SK-N-SH (cell line): ENCODE measurements around the gene IQSEC1. TPM values are rescaled to one million over a fixed set of nuclear protein-coding genes. Genes with fewer than 3 reads are reported as not detected.

ENCODE experiments used
- CTCF ChIA-PET: fragments of 300-600, 350-600 bp; formaldehyde crosslinking; extraction: SDS; loops from one replicate; lab custom pipeline; 2021; lab: Yijun Ruan, JAX
- POLR2A ChIA-PET: fragments of 350-600 bp; sonication (Branson Sonifier 250); formaldehyde crosslinking; extraction: SDS; loops from one replicate; lab custom pipeline; 2020; ENCODE audit warnings: antibody characterized with exemption, inconsistent platforms; lab: Yijun Ruan, JAX
- DNase-seq: peaks from one replicate; pipeline ENCODE4 v3.0.0; 2012
- H2AFZ ChIP-seq: fragments of 200-600 bp; sonication (generic); 2 replicates; pipeline ENCODE4 v1.8.1; 2016; ENCODE audit warnings: antibody characterized with exemption, mild to moderate bottlenecking, low read depth
- H3F3A ChIP-seq: fragments of 200-600 bp; sonication (generic); replicated peaks from 2 replicates; pipeline ENCODE3; 2016; ENCODE audit warnings: antibody characterized with exemption, mild to moderate bottlenecking; ENCODE audit not compliant: insufficient read depth
- H3K27ac ChIP-seq, 2 experiments: fragments of 200-500 bp in 1 of 2; fragments of 200-600 bp in 1 of 2; sonication (Bioruptor generic) in 1 of 2; sonication (generic), shearing (Covaris generic) in 1 of 2; 2 replicates each; pipeline versions ENCODE4 v1.5.1 to v1.6.1; 2014 to 2016; ENCODE audit warnings: low read depth in 2 of 2, inconsistent platforms in 1 of 2, low read length in 1 of 2, mild to moderate bottlenecking in 1 of 2, mixed read lengths in 1 of 2
- H3K27me3 ChIP-seq: fragments of 200-600 bp; sonication (generic), shearing (Covaris generic); 2 replicates; pipeline ENCODE4 v1.6.1; 2016; ENCODE audit warnings: mixed run types; ENCODE audit not compliant: insufficient read depth
- H3K36me3 ChIP-seq, 2 experiments: fragments of 200-500 bp in 1 of 2; fragments of 200-600 bp in 1 of 2; sonication (Bioruptor generic) in 1 of 2; sonication (generic) in 1 of 2; replicated peaks in 1 of 2; 2 replicates each; pipeline versions ENCODE3 to v1.5.1; 2014 to 2016; ENCODE audit warnings: low read length in 1 of 2, mild to moderate bottlenecking in 1 of 2; ENCODE audit not compliant: insufficient read depth in 2 of 2, control insufficient read depth in 1 of 2
- H3K4me1 ChIP-seq, 2 experiments: fragments of 200-500 bp in 1 of 2; fragments of 200-600 bp in 1 of 2; sonication (Bioruptor generic) in 1 of 2; sonication (generic), shearing (Covaris generic) in 1 of 2; 2 replicates each; pipeline versions ENCODE4 v1.5.1 to v1.6.1; 2014 to 2016; ENCODE audit warnings: low read depth in 1 of 2, low read length in 1 of 2, mixed run types in 1 of 2; ENCODE audit not compliant: insufficient read depth in 2 of 2, control insufficient read depth in 1 of 2
- H3K4me2 ChIP-seq: fragments of 200-600 bp; sonication (generic), shearing (Covaris generic); 2 replicates; pipeline ENCODE4 v1.6.1; 2017; ENCODE audit warnings: mixed run types
- H3K4me3 ChIP-seq, 2 experiments: fragments of 200-500 bp in 1 of 2; fragments of 200-600 bp in 1 of 2; sonication (Bioruptor generic) in 1 of 2; sonication (generic), shearing (Covaris generic) in 1 of 2; 2 replicates each; pipeline versions ENCODE4 v1.5.1 to v1.8.1; 2014 to 2016; ENCODE audit warnings: low read depth in 2 of 2, inconsistent platforms in 1 of 2, low read length in 1 of 2, mild to moderate bottlenecking in 1 of 2, mixed read lengths in 1 of 2, moderate library complexity in 1 of 2
- H3K79me2 ChIP-seq: fragments of 200-600 bp; sonication (generic); 2 replicates; pipeline ENCODE4 v1.8.1; 2017; ENCODE audit warnings: mild to moderate bottlenecking; ENCODE audit not compliant: insufficient read depth
- H3K9ac ChIP-seq: fragments of 200-600 bp; sonication (generic); 2 replicates; pipeline ENCODE4 v1.6.1; 2017; ENCODE audit warnings: mixed run types
- H3K9me2 ChIP-seq: fragments of 200-600 bp; sonication (generic); 2 replicates; pipeline ENCODE4 v1.6.1; 2017; ENCODE audit warnings: mixed run types
- H3K9me3 ChIP-seq: fragments of 200-600 bp; sonication (generic); 2 replicates; pipeline ENCODE4 v1.6.1; 2017; ENCODE audit warnings: mixed run types, mild to moderate bottlenecking, moderate library complexity
- H4K20me1 ChIP-seq: fragments of 200-600 bp; sonication (generic); 2 replicates; pipeline ENCODE4 v1.6.1; 2017; ENCODE audit warnings: mild to moderate bottlenecking, mixed run types; ENCODE audit not compliant: insufficient read depth
- EZH2phosphoT487 ChIP-seq: fragments of 200-600 bp; sonication (generic); IDR thresholded peaks from 2 replicates; pipeline ENCODE4 v1.6.1; 2017; ENCODE audit warnings: low read depth, mixed run types, mild to moderate bottlenecking, antibody characterized with exemption, moderate library complexity, borderline replicate concordance
- GABPA ChIP-seq: IDR thresholded peaks from 2 replicates; pipeline ENCODE4 v1.4.0; 2012; ENCODE audit warnings: low read depth, mild to moderate bottlenecking
- GATA2 ChIP-seq: sonication (generic); formaldehyde crosslinking; IDR thresholded peaks from 2 replicates; pipeline ENCODE4 v1.5.0; 2020; ENCODE audit warnings: mild to moderate bottlenecking, missing genetic modification reagents
- POLR2AphosphoS5 ChIP-seq: IDR thresholded peaks from 2 replicates; pipeline ENCODE4 v1.6.1; 2012; ENCODE audit warnings: low read depth, low read length
- RCOR1 ChIP-seq: fragments of 150-350 bp; IDR thresholded peaks from 2 replicates; pipeline ENCODE4 v1.6.1; 2017; ENCODE audit warnings: antibody characterized with exemption, low read length
- REST ChIP-seq: IDR thresholded peaks from 2 replicates; pipeline ENCODE4 v1.6.1; 2012; ENCODE audit warnings: mild to moderate bottlenecking, low read depth, low read length, moderate library complexity
- SIN3A ChIP-seq: IDR thresholded peaks from 2 replicates; pipeline ENCODE4 v1.6.1; 2012; ENCODE audit warnings: low read depth, mild to moderate bottlenecking, low read length, moderate library complexity, borderline replicate concordance
- TAF1 ChIP-seq: IDR thresholded peaks from 2 replicates; pipeline ENCODE4 v1.6.1; 2012; ENCODE audit warnings: low read depth, mild to moderate bottlenecking, low read length, moderate library complexity, borderline replicate concordance
- TCF12 ChIP-seq: IDR thresholded peaks from 2 replicates; pipeline ENCODE4 v1.4.0; 2012
- TEAD4 ChIP-seq: IDR thresholded peaks from 2 replicates; pipeline ENCODE4 v1.4.0; 2012; ENCODE audit warnings: mild to moderate bottlenecking, borderline replicate concordance; ENCODE audit not compliant: insufficient read depth
- USF1 ChIP-seq: IDR thresholded peaks from 2 replicates; pipeline ENCODE4 v1.4.0; 2012; ENCODE audit warnings: low read depth, borderline replicate concordance
- ZBTB33 ChIP-seq: IDR thresholded peaks from 2 replicates; pipeline ENCODE4 v1.4.0; 2012; ENCODE audit warnings: low read depth, borderline replicate concordance
- WGBS: methylation state at CpG from one replicate; pipeline ENCODE4 v1.1.6; 2017; ENCODE audit warnings: low lambda C conversion rate; 5-methylcytosine and 5-hydroxymethylcytosine counted together
- polyA plus RNA-seq, 3 experiments: library from polyadenylated mRNA; depleted of rRNA; stranded (reverse); fragments of >200 nt; gene quantifications; 2 replicates each; pipeline ENCODE4 v1.2.3, GENCODE V29; 2012

Gene IQSEC1
- polyA plus RNA-seq, 1 of the 3 experiments (the other 2 are of a cell fraction), result 6.2 TPM

- no peak overlapping the region for H3K4me3 ChIP-seq
- no peaks in the 10 kb centered on the region for H3K9me3 ChIP-seq
- no peak overlapping the region for H2AFZ ChIP-seq
- no peaks in the 10 kb centered on the region for H3K79me2 ChIP-seq
- ChIA-PET POLR2A (no interaction called here), CTCF (interaction anchor here (1.0 to 4.1 kb wide), 13 partner anchors 10 to 114 kb away, joined by 3 to 32 read pairs (median 6); no protein-coding TSS in a partner anchor)
- H3K27ac ChIP-seq, result no peak overlapping the region
- H3K27me3 ChIP-seq, result no peaks in the 10 kb centered on the region
- H3K9ac ChIP-seq, result no peak overlapping the region
- no peak for DNase-seq
- no peaks in the 10 kb centered on the region for H3K9me2 ChIP-seq
- peaks cover 0 to 28% of the 10 kb centered on the region in 2 experiments; a peak in 1 of 4 replicates for H3K4me1 ChIP-seq
- no peaks in the 10 kb centered on the region for H3F3A ChIP-seq
- H3K36me3 ChIP-seq, result no peaks in the 10 kb centered on the region
- H3K4me2 ChIP-seq, result no peak overlapping the region
- WGBS, result 73% methylated on average over 3 of the region's 5 CpGs
- TF ChIP-seq RCOR1, result no peak
- no peak for TF ChIP-seq GABPA
- TF ChIP-seq USF1, result no peak
- TF ChIP-seq SIN3A, result no peak
- TF ChIP-seq POLR2AphosphoS5, result no peak
- no peak for TF ChIP-seq TEAD4
- TF ChIP-seq EZH2phosphoT487, result no peak
- TF ChIP-seq TCF12, result no peak
- TF ChIP-seq TAF1, result no peak
- TF ChIP-seq GATA2 (CRISPR knock-in tag), result no peak
- no peak for TF ChIP-seq ZBTB33
- TF ChIP-seq REST, result no peak
- H4K20me1 ChIP-seq, result no peaks in the 10 kb centered on the region
Measured at GRCh38 chr3:12982619-12983101, 90.6 kb downstream of the IQSEC1 start.
